Adrenal gland (tissue), 5 donors: ENCODE data around the gene KCNK7.

ENCODE experiments used
- CTCF ChIP-seq, 6 experiments: fragments of 450-650 bp in 4 of 6; fragments of 200-600 bp in 2 of 6; sonication (generic) in 1 of 6; IDR thresholded peaks; 1 replicate in 5 of 6; 2 replicates in 1 of 6; pipeline versions ENCODE4 v1.5.1 to v1.8.0; 2016 to 2021; ENCODE audit warnings: antibody characterized with exemption in 6 of 6, mild to moderate bottlenecking in 2 of 6, moderate library complexity in 1 of 6
- POLR2A ChIP-seq, 2 donors: fragments of 450-650 bp; IDR thresholded peaks; one replicate each; pipeline ENCODE4 v1.6.1; 2017; ENCODE audit warnings: antibody characterized with exemption in 2 of 2, mild to moderate bottlenecking in 2 of 2, moderate library complexity in 1 of 2
- donor health status: DM: no; HTN: no; CAD: no.

- TF ChIP-seq CTCF (IDR thresholded peaks at IDR 0.05) (no peak), POLR2A (IDR thresholded peaks at IDR 0.05) (no peak)
Measured at GRCh38 chr11:65559535-65559934, 36.1 kb downstream of the KCNK7 start.
